H4 (cell line): Measurements from ENCODE around the gene POLE. TPM values are rescaled to one million over a fixed set of nuclear protein-coding genes. Genes with fewer than 3 reads are reported as not detected.

Source experiments
- DNase-seq: peaks from one replicate; pipeline ENCODE4 v3.0.0-alpha.2; 2015; ENCODE audit warnings: low spot score
- total RNA-seq: library from RNA; depleted of rRNA; stranded (reverse); fragments of >200 nt; shearing (Covaris generic); gene quantifications from 2 replicates; pipeline ENCODE4 v1.2.3, GENCODE V29; 2014

Gene POLE
- total RNA-seq, 1 experiment from 2014 or later = 11.8 TPM

DNA sequence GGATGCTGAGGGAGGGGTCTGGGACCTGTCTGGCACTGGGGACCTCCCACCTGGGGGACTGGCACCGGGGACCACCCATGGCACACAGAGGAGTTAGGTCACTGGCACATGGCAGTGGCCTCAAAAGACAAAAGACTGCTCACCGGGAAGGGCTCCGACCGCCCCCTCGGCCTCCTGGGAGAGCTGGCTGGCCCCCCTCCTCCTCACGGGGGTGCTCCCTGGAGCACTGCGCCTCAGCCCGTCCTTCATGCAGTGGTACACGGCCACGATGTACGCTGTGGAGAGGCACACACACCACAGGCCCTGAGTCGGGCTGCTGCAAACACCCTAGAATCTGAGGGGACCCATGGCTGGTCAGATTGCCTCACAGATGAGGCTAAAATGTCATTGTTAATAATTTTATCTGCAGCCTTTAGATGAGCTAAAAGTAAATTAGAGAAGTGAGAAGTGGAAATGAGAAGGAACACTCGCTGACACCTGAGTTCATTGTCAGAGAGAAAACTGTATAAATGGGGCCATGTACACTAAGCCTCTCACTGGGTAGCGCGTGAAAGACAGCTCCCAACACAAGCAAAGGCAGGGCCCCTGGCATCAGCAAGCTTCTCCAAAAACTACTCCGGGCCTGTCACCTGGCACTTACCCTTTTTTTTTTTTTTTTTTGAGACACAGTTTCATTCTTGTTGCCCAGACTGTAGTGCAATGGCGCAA, 54.5 kb downstream of the POLE start:
- no peak for DNase-seq

- DNase-seq = no peak
Measured at GRCh38 chr12:132631666-132632065, 55.5 kb downstream of the POLE start.

- no peak for DNase-seq
Measured at GRCh38 chr12:132630672-132631071, 56.5 kb downstream of the POLE start.

DNA sequence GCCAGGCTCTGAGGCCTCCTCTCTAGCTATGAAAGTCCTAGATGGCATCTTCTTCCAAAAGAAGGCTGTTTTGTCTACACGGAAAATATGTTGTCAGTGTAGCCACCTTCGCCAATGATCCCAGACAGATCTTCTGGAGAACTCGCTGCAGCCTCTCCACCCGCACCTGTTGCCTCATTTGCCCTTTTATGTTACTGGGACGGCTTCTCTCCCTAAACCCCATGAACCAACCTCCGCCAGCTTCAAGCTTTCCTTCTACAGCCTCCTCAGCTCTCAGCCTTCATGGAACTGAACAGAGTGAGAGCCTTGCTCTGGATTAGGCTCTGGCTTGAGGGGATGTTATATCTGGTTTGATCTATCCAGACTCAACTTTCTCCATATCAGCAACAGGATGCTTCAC, 57.8 kb downstream of the POLE start:
- DNase-seq = no peak

- no peak for DNase-seq
Measured at GRCh38 chr12:132625731-132626430, 61.3 kb downstream of the POLE start.

DNA sequence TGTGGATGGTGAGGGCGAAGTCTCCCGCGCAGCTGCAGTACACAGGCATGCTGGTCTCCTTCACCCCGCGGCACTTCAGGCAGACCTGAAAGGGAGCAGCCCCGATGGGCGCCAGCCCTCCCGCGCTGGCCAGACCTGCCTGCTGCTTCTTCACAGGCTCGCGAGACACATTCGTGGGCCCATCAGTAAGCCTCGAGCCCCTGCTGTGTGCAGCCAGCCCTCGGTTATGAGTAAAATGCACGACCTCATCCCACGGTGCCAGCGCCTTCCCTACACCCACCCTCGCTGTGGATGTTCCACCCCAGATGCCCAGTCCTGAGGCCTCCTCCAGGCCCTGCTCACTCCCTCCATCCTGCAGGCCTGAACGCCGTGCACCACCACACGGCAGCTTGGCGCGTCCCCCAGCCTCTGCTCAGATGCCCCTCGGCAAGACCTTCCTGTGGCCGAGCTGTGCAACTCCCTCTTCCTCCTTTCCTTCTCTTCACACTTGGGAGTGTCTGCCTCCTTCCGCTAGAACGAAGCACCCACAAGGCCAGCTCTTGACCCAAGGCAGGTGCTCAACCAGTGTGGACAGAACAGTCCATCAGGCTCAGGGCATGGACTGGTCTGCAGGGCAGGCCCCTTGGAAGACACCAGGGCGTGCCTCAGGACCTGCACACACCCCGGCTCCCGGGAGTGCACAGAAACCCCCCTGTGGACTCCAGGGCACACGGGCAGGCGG, 62.1 kb downstream of the POLE start:
- DNase-seq = no peak

- no peak for DNase-seq
Measured at GRCh38 chr12:132624186-132624855, 62.8 kb downstream of the POLE start.

DNA sequence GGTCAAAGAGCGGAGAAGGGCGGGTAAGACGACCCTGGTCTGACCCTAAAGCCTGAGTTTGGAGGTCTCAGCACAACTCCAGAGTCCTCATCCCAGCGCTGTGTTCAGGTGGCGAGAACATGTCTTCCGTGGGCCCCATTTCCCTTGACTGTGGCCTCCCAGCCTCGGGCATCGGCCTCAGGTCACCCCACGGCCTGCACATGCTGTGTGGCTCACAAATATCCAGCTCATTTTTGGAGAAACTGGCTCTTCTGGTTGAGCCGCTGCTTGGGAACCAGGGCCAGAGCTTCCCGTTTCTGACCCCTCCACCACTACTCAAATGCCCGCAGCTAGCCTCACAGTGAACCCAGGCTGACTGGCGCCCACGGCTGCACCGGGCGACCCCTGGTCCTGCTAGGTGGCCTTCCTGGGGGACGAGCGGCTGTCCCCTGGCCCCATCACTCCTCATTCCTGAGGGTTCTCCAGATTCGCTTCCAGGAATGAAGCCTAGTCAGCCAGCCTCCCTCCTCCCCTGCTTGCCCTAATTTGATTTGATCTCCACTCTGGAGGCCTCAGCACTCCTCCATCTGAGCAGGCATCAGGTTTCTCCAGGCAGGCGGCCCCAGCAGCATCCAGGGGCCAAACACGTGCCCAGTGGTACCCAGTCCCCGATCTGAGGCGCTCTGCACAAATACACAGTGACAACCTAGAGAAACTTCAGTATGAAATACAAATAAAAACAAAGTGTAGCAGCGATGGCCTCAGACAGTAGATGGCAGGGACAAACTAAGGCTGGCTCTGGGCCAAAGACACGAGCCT, 63.9 kb downstream of the POLE start:
- no peak for DNase-seq

- no peak for DNase-seq
Measured at GRCh38 chr12:132622437-132623071, 64.6 kb downstream of the POLE start.

GRCh38 chr12:132621657-132622435, 65.3 kb downstream of the POLE start:
- no peak for DNase-seq

DNA sequence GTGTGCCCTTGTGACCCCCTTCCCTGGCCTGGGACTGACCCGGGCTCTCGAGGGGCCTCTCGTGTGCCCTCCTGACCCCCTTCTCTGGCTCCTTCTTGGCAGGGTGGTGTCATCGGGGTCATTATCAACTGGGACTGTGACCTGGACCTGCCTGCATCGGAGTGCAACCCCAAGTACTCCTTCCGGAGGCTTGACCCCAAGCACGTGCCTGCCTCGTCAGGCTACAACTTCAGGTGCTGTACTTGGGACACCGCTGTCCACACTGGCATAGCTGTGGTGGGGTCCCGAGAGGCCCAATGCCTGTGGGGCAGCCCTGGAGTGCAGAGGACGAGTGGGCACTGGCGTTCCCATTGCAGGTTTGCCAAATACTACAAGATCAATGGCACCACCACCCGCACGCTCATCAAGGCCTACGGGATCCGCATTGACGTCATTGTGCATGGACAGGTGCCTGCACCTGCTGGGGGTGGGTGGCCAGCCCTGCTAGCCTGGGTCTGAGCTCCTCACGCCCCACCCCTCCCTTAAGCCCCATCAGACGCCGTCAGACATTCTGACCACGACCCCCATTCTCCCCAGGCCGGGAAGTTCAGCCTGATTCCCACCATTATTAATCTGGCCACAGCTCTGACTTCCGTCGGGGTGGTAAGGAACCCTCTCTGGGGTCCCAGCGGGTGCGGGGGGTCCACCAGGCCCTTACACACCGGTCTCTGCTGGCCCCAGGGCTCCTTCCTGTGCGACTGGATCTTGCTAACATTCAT, 66.1 kb downstream of the POLE start:
- DNase-seq = no peak

DNA sequence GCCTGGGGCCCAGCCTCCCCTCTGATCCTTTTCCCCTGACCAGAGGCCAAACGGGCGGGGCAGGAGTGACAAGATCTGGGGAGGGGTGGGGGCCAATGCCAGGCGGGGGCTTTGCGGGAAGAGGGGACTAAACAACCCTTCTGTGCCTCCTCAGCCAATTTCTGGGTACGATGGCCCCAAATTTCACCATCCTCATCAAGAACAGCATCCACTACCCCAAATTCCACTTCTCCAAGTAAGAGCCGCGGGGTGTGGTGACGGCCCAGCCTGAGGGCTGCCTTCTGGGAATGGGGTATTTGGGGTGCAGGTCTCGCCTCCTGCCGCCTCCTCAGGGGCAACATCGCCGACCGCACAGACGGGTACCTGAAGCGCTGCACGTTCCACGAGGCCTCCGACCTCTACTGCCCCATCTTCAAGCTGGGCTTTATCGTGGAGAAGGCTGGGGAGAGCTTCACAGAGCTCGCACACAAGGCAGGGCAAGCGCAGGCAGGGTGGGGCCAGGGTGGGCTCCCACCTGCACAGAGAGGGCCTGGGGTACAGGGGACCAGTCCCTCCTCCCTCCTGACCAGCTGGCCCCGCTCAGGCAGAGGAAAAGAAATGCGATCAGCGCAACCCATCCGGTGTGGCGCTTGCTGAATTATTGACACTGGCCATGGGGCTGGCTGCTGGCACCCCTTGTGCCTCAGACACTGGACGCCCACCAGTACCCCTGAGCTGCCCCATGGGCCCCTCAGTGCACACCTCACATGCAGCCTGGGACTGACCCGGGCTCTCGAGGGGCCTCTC, 66.8 kb downstream of the POLE start:
- DNase-seq = no peak

- DNase-seq = no peak
Measured at GRCh38 chr12:132619386-132620112, 67.6 kb downstream of the POLE start.

GRCh38 chr12:132619071-132619385, 68.1 kb downstream of the POLE start:
- no peak for DNase-seq

DNA sequence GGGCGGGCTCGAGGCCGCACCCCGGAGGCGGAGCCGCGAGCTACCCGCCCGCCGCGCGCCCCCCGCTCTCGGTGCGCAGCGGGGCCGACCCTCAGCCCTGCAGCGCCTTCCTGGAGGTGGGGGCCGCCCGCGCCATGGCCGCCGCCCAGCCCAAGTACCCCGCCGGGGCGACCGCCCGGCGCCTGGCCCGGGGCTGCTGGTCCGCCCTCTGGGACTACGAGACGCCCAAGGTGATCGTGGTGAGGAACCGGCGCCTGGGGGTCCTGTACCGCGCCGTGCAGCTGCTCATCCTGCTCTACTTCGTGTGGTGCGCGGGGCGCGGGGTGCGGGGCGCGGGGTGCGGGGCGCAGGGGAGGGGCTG, 68.5 kb downstream of the POLE start, which contains the start of gene P2RX2:
Gene P2RX2, plus strand, starts transcription at position 94 of the 361 bp plus-strand sequence. Its CDS starts 41 bp downstream, at position 135.
- DNase-seq = no peak

- no peak for DNase-seq
Measured at GRCh38 chr12:132617822-132618682, 69.1 kb downstream of the POLE start.

DNA sequence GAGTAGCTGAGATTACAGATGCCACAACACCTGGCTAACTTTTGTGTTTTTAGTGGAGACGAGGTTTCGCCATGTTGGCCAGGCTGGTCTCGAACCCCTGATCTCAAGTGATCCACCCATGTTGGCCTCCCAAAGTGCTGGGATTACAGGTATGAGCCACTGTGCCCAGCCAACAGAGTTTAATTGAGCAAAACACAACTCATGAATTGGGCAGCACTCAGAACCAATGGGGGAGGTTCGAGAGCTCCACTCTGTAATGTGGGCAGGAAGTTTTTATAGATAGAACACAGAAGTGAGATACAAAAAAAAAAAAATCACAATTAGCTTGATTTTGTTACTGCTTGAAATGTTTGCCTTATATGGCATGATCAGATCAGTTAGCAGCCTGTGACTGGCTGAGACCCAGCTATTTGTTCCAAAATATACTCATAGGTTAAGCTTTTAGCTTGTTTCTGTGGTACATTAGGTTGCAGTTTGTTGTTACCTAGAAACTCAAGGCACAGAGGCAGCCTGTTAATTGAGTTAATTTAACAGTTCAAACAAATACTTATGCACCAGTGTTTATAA, 69.9 kb downstream of the POLE start:
- DNase-seq = no peak
